Airway epithelial cell (primary cell): ENCODE measurements around the gene BHLHA15. TPM values are rescaled to one million over a fixed set of nuclear protein-coding genes. Genes with fewer than 3 reads are reported as not detected.

ENCODE experiments used
- total RNA-seq: library from RNA; depleted of rRNA; stranded (reverse); fragments of >200 nt; gene quantifications from 2 replicates; pipeline ENCODE4 v1.2.3, GENCODE V29; 2015

The BHLHA15 gene
- 0.78 and 1.3 TPM in 2 replicates for total RNA-seq

GRCh38 chr7:98211221-98211675, at the start of gene BHLHA15:
TSS of gene BHLHA15 (plus strand) at chr7:98211439. CDS start at chr7:98212310, 871 bp downstream.

GRCh38 chr7:98251601-98252424, 40.6 kb downstream of the BHLHA15 start, which contains the start of gene TECPR1:
TSS of gene TECPR1 (minus strand) at chr7:98252232. CDS start at chr7:98246146, 6,086 bp downstream.

Other genes with a start within 250 kb of the BHLHA15 start
- gene OCM2, start 221.2 kb upstream of the BHLHA15 start, total RNA-seq: not detected in 2 replicates
- 12.6 and 15.8 TPM in 2 replicates for gene LMTK2, start 104.6 kb upstream of the BHLHA15 start, total RNA-seq
- 8.6 and 10.9 TPM in 2 replicates for gene TECPR1, start 40.8 kb downstream of the BHLHA15 start, total RNA-seq
- gene BRI3, start 70.2 kb downstream of the BHLHA15 start, total RNA-seq: 21.8 and 24.8 TPM in 2 replicates
- 29.0 and 29.4 TPM in 2 replicates for gene BAIAP2L1, start 189.7 kb downstream of the BHLHA15 start, total RNA-seq